HL-60 (cell line): ENCODE data around the gene YKT6.

Experiments used
- TF ChIP-seq, protein P1 (sequence below): IDR thresholded peaks from one replicate; pipeline ENCODE4 v1.5.1; 2011; ENCODE audit warnings: low read length, control low read depth, inconsistent platforms; ENCODE audit not compliant: insufficient read depth
- TF ChIP-seq, protein P2 (sequence below): IDR thresholded peaks from 2 replicates; pipeline ENCODE4 v1.6.1; 2012; ENCODE audit warnings: low read depth; ENCODE audit not compliant: insufficient replicate concordance

DNA sequence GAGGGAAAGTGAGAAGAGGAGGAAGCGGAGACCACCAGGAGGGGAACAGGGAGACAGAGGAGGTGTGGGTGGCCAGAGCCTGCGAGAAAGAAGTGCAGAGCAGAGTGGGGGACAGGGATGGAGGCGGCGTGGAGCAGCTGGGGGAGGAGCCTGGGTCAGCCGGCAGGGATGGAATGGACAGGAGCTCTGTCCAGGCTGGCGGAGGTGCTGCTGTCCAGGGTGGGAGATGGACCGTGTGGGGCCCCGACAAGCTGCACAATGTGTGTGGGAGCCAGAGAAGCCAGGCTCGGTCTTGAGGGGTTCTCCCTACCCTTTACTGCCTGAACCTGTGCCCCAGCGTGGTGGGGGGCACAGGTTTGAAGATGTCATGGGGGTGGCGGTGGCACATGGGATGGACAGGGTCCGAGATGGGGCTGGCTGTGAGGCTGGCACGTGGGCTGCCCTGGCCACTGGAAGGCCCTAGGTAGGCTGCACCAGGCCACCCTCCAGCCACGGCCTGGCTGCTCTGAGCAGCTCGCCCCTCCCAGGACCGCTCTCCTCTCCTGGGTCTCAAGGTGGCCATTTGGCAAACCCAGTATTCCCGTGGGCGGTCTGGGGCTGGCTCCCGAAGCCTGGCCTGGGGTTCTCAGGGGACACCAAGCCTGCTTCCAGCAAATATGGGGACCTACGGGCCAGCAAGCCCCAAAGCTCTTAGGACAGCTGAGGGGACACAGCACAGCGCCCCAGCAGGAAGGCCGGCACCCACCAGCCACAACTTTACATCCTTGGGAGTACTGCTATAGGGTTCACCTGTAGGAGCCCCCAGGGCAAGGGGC lies 32.3 kb downstream of the YKT6 start:
- TF ChIP-seq, protein P1, sequence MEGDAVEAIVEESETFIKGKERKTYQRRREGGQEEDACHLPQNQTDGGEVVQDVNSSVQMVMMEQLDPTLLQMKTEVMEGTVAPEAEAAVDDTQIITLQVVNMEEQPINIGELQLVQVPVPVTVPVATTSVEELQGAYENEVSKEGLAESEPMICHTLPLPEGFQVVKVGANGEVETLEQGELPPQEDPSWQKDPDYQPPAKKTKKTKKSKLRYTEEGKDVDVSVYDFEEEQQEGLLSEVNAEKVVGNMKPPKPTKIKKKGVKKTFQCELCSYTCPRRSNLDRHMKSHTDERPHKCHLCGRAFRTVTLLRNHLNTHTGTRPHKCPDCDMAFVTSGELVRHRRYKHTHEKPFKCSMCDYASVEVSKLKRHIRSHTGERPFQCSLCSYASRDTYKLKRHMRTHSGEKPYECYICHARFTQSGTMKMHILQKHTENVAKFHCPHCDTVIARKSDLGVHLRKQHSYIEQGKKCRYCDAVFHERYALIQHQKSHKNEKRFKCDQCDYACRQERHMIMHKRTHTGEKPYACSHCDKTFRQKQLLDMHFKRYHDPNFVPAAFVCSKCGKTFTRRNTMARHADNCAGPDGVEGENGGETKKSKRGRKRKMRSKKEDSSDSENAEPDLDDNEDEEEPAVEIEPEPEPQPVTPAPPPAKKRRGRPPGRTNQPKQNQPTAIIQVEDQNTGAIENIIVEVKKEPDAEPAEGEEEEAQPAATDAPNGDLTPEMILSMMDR, result no peak
- TF ChIP-seq, protein P2, sequence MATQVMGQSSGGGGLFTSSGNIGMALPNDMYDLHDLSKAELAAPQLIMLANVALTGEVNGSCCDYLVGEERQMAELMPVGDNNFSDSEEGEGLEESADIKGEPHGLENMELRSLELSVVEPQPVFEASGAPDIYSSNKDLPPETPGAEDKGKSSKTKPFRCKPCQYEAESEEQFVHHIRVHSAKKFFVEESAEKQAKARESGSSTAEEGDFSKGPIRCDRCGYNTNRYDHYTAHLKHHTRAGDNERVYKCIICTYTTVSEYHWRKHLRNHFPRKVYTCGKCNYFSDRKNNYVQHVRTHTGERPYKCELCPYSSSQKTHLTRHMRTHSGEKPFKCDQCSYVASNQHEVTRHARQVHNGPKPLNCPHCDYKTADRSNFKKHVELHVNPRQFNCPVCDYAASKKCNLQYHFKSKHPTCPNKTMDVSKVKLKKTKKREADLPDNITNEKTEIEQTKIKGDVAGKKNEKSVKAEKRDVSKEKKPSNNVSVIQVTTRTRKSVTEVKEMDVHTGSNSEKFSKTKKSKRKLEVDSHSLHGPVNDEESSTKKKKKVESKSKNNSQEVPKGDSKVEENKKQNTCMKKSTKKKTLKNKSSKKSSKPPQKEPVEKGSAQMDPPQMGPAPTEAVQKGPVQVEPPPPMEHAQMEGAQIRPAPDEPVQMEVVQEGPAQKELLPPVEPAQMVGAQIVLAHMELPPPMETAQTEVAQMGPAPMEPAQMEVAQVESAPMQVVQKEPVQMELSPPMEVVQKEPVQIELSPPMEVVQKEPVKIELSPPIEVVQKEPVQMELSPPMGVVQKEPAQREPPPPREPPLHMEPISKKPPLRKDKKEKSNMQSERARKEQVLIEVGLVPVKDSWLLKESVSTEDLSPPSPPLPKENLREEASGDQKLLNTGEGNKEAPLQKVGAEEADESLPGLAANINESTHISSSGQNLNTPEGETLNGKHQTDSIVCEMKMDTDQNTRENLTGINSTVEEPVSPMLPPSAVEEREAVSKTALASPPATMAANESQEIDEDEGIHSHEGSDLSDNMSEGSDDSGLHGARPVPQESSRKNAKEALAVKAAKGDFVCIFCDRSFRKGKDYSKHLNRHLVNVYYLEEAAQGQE, result no peak
